ENCODE data around the gene ANTXR1.

- TF ChIP-seq POLR2A (IDR thresholded peaks at IDR 0.05) = no peak
- TF ChIP-seq CTCF (IDR thresholded peaks at IDR 0.05) = no peak
Measured at GRCh38 chr2:69271831-69272257, 258.9 kb downstream of the ANTXR1 start.
